ENCODE results near the gene GAPDHS.

- TF ChIP-seq CTCF (IDR thresholded peaks at IDR 0.05; ENCODE audit: low read depth, low read length, missing input control): no peak
- TF ChIP-seq MAX (IDR thresholded peaks at IDR 0.05): no peak
- no peak for TF ChIP-seq TAF1 (conservative IDR thresholded peaks at IDR 0.05)
- no peak for TF ChIP-seq RXRA (IDR thresholded peaks at IDR 0.05)
- TF ChIP-seq ZBTB33 (IDR thresholded peaks at IDR 0.05): no peak
- no peak for TF ChIP-seq ATF3 (IDR thresholded peaks at IDR 0.05)
- TF ChIP-seq RAD21 (IDR thresholded peaks at IDR 0.05): no peak
- no peak for TF ChIP-seq SP1 (IDR thresholded peaks at IDR 0.05)
- TF ChIP-seq REST (IDR thresholded peaks at IDR 0.05): no peak
- TF ChIP-seq GABPA (IDR thresholded peaks at IDR 0.05 in 1 of 2, conservative IDR thresholded peaks at IDR 0.05 in 1 of 2): no peak
- TF ChIP-seq NR2F2 (IDR thresholded peaks at IDR 0.05): no peak
- TF ChIP-seq EGR1 (IDR thresholded peaks at IDR 0.05; ENCODE audit: low read depth in 2 of 2): no peak
- TF ChIP-seq FOXA2 (IDR thresholded peaks at IDR 0.05): no peak
Measured at GRCh38 chr19:35493971-35494370, 39.3 kb upstream of the GAPDHS start.

Data from liver (tissue), 3 donors.